Endodermal cell (in vitro differentiated cells): Measurements from ENCODE around the gene PPP1R3F. TPM values are rescaled to one million over a fixed set of nuclear protein-coding genes. Genes with fewer than 3 reads are reported as not detected.
"Not testable (repeated sequence)": the region's sequence is repeated elsewhere in the genome, so short reads cannot be mapped to it uniquely, and the experiment has no call there.

Experiments used
- DNase-seq: peaks from one replicate; pipeline ENCODE4 v3.0.0-alpha.2; 2017
- H3K27ac ChIP-seq: 2 replicates; pipeline ENCODE4 v1.5.1; 2013; ENCODE audit warnings: mild to moderate bottlenecking, low read depth, low read length, moderate library complexity
- H3K27me3 ChIP-seq: 2 replicates; pipeline ENCODE4 v1.6.1; 2013; ENCODE audit warnings: mild to moderate bottlenecking, low read length, moderate library complexity; ENCODE audit not compliant: insufficient read depth, control insufficient read depth, poor library complexity, severe bottlenecking
- H3K36me3 ChIP-seq: 2 replicates; pipeline ENCODE4 v1.7.0; 2013; ENCODE audit warnings: mild to moderate bottlenecking, low read length, moderate library complexity; ENCODE audit not compliant: control insufficient read depth, insufficient read depth
- H3K4me1 ChIP-seq: one replicate; pipeline ENCODE4 v1.7.0; 2013; ENCODE audit warnings: low read length; ENCODE audit not compliant: control insufficient read depth, insufficient read depth
- H3K4me3 ChIP-seq: 2 replicates; pipeline ENCODE4 v1.5.1; 2013; ENCODE audit warnings: mild to moderate bottlenecking, low read length, moderate library complexity
- H3K9ac ChIP-seq: 2 replicates; pipeline ENCODE4 v1.6.1; 2013; ENCODE audit warnings: mild to moderate bottlenecking, low read length, moderate library complexity; ENCODE audit not compliant: poor library complexity, severe bottlenecking; ENCODE audit errors: extremely low read depth
- H3K9me3 ChIP-seq: 2 replicates; pipeline ENCODE4 v1.6.1; 2013; ENCODE audit warnings: mild to moderate bottlenecking, low read length, moderate library complexity; ENCODE audit not compliant: control insufficient read depth
- H3K27ac Mint-ChIP-seq: 2 replicates; pipeline ENCODE4 v1.8.0; 2020; ENCODE audit warnings: mixed read lengths
- H3K27me3 Mint-ChIP-seq: 2 replicates; pipeline ENCODE4 v1.8.0; 2021; ENCODE audit warnings: mild to moderate bottlenecking, mixed read lengths; ENCODE audit not compliant: insufficient read depth
- H3K36me3 Mint-ChIP-seq: 2 replicates; pipeline ENCODE4 v1.8.0; 2020; ENCODE audit warnings: low read depth, mixed read lengths
- H3K4me1 Mint-ChIP-seq: 2 replicates; pipeline ENCODE4 v1.8.0; 2020; ENCODE audit warnings: mixed read lengths
- H3K4me3 Mint-ChIP-seq: 2 replicates; pipeline ENCODE4 v1.8.0; 2020; ENCODE audit warnings: mild to moderate bottlenecking, moderate library complexity, mixed read lengths
- H3K9me3 Mint-ChIP-seq: 2 replicates; pipeline ENCODE4 v1.8.0; 2020; ENCODE audit warnings: mild to moderate bottlenecking, mixed read lengths
- WGBS, 2 experiments: methylation state at CpG; one replicate each; pipeline versions ENCODE4 v1.1.5 to v1.1.7; 2013; ENCODE audit warnings: missing lambda C conversion rate in 2 of 2, mixed read lengths in 1 of 2; ENCODE audit not compliant: insufficient coverage in 1 of 2, insufficient read length in 1 of 2; 5-methylcytosine and 5-hydroxymethylcytosine counted together
- total RNA-seq, 2 donors: library from RNA; stranded (reverse); fragmentation: NEBNext Ultra II Directional in 1 of 2; extraction: Animal tissue kit (Norgen Biotek cat#: 25700) in 1 of 2; gene quantifications; 2 replicates in 1 of 2; 3 replicates in 1 of 2; pipeline ENCODE4 v1.2.1, GENCODE V29; 2021

The PPP1R3F gene
- total RNA-seq, 2 donors from 2014 or later: 6.9 to 16.6 TPM

DNA sequence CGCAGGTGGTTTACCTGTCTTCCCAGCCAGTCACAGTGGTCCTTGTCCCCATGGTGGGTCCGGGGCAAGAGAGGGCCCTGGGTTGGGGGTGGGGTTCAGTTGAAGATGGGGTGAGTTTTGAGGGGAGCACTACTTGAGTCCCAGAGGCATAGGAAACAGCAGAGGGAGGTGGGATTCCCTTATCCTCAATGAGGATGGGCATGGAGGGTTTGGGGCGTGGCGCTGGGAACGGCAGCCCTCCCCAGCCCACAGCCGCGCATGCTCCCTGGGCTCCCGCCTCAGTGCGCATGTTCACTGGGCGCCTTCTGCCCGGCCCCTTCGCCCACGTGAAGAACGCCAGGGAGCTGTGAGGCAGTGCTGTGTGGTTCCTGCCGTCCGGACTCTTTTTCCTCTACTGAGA, 61.7 kb downstream of the PPP1R3F start, which contains the start of gene GAGE13:
Gene GAGE13 (plus strand): TSS at position 301 of the 400 bp plus-strand sequence. CDS start 1,156 bp downstream, outside the sequence.
- H3K27me3 ChIP-seq, H3K9me3 Mint-ChIP-seq, DNase-seq, H3K27ac Mint-ChIP-seq, H3K36me3 ChIP-seq, H3K4me1 Mint-ChIP-seq, H3K4me3 ChIP-seq, H3K9ac ChIP-seq, H3K36me3 Mint-ChIP-seq, H3K4me3 Mint-ChIP-seq, H3K27ac ChIP-seq, H3K27me3 Mint-ChIP-seq, H3K9me3 ChIP-seq, H3K4me1 ChIP-seq: not testable (repeated sequence)
- no CpG with 5 or more reads among the region's 16 CpGs for WGBS, 2 experiments

DNA sequence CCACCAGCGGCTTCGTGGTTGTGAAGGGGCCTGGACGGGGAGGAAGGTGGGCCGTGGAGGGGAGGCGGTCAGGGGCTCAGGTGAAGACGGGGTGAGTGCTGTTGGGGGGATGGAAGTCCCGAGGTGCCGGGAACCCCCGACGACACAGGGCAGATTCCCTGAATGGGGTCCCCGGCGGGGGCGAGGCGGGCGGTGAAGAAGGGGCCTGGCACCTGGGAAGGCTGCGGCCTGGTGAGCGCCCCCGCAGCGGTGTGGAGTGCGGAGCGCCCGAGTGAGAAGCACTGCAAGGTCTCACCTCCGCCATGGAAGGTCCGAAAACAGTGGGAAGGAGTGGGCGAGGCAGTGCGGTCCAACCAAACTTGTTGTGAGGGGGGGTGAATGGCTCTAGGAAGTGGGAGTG, 62.2 kb downstream of the PPP1R3F start:
- not testable (repeated sequence) for H3K27ac Mint-ChIP-seq, H3K27ac ChIP-seq, H3K9ac ChIP-seq, H3K27me3 ChIP-seq, H3K4me1 Mint-ChIP-seq, H3K9me3 ChIP-seq, H3K36me3 ChIP-seq, H3K4me3 Mint-ChIP-seq, H3K36me3 Mint-ChIP-seq, DNase-seq, H3K9me3 Mint-ChIP-seq, H3K4me1 ChIP-seq, H3K27me3 Mint-ChIP-seq, H3K4me3 ChIP-seq
- WGBS, 2 experiments: 95% methylated on average over 11 of the region's 26 CpGs; no CpG with 5 or more reads in 1 of the 2 experiments

Other genes starting within 250 kb of the PPP1R3F start
- 10 to 100 TPM; 33.2 to 34.4 TPM for gene TFE3, start 226.4 kb upstream of the PPP1R3F start, total RNA-seq
- 10 to 100 TPM; 13.4 to 13.5 TPM for gene CCDC120, start 210.8 kb upstream of the PPP1R3F start, total RNA-seq
- 10 to 100 TPM in 1 of 2 donors, 1 to 10 TPM in 1; 8.2 to 15.7 TPM for gene PRAF2, start 195.8 kb upstream of the PPP1R3F start, total RNA-seq
- 10 to 100 TPM; 29.8 to 42.5 TPM for gene WDR45, start 189.9 kb upstream of the PPP1R3F start, total RNA-seq
- 10 to 100 TPM; 17.9 to 23.7 TPM for gene GPKOW, start 146.1 kb upstream of the PPP1R3F start, total RNA-seq
- 1 to 10 TPM; 1.2 to 1.3 TPM for gene MAGIX, start 107.0 kb upstream of the PPP1R3F start, total RNA-seq
- gene PLP2, start 97.9 kb upstream of the PPP1R3F start, total RNA-seq: 1 to 10 TPM; 1.9 to 2.0 TPM
- gene PRICKLE3, start 83.4 kb upstream of the PPP1R3F start, total RNA-seq: 10 to 100 TPM; 10.7 to 12.0 TPM
- gene SYP, start 69.6 kb upstream of the PPP1R3F start, total RNA-seq: under 1 TPM; 0.48 to 0.51 TPM
- gene CACNA1F, start 36.5 kb upstream of the PPP1R3F start, total RNA-seq: under 1 TPM; 0.42 to 0.70 TPM
- 10 to 100 TPM; 14.0 to 15.5 TPM for gene CCDC22, start 34.3 kb upstream of the PPP1R3F start, total RNA-seq
- under 1 TPM; 0.53 to 0.77 TPM for gene FOXP3, start 5.1 kb upstream of the PPP1R3F start, total RNA-seq
- gene GAGE10, start 33.9 kb downstream of the PPP1R3F start, total RNA-seq: not detected
- gene GAGE12J, start 52.2 kb downstream of the PPP1R3F start, total RNA-seq: not detected
- gene GAGE13, start 61.8 kb downstream of the PPP1R3F start, total RNA-seq: not detected